Endodermal cell (in vitro differentiated cells): ENCODE measurements around the gene DUOX1. TPM values are rescaled to one million over a fixed set of nuclear protein-coding genes. Genes with fewer than 3 reads are reported as not detected.

Experiments
- DNase-seq: peaks from one replicate; pipeline ENCODE4 v3.0.0-alpha.2; 2017
- H3K27ac ChIP-seq: 2 replicates; pipeline ENCODE4 v1.5.1; 2013; ENCODE audit warnings: mild to moderate bottlenecking, low read depth, low read length, moderate library complexity
- H3K27me3 ChIP-seq: 2 replicates; pipeline ENCODE4 v1.6.1; 2013; ENCODE audit warnings: mild to moderate bottlenecking, low read length, moderate library complexity; ENCODE audit not compliant: insufficient read depth, control insufficient read depth, poor library complexity, severe bottlenecking
- H3K36me3 ChIP-seq: 2 replicates; pipeline ENCODE4 v1.7.0; 2013; ENCODE audit warnings: mild to moderate bottlenecking, low read length, moderate library complexity; ENCODE audit not compliant: control insufficient read depth, insufficient read depth
- H3K4me1 ChIP-seq: one replicate; pipeline ENCODE4 v1.7.0; 2013; ENCODE audit warnings: low read length; ENCODE audit not compliant: control insufficient read depth, insufficient read depth
- H3K4me3 ChIP-seq: 2 replicates; pipeline ENCODE4 v1.5.1; 2013; ENCODE audit warnings: mild to moderate bottlenecking, low read length, moderate library complexity
- H3K9ac ChIP-seq: 2 replicates; pipeline ENCODE4 v1.6.1; 2013; ENCODE audit warnings: mild to moderate bottlenecking, low read length, moderate library complexity; ENCODE audit not compliant: poor library complexity, severe bottlenecking; ENCODE audit errors: extremely low read depth
- H3K9me3 ChIP-seq: 2 replicates; pipeline ENCODE4 v1.6.1; 2013; ENCODE audit warnings: mild to moderate bottlenecking, low read length, moderate library complexity; ENCODE audit not compliant: control insufficient read depth
- H3K27ac Mint-ChIP-seq: 2 replicates; pipeline ENCODE4 v1.8.0; 2020; ENCODE audit warnings: mixed read lengths
- H3K27me3 Mint-ChIP-seq: 2 replicates; pipeline ENCODE4 v1.8.0; 2021; ENCODE audit warnings: mild to moderate bottlenecking, mixed read lengths; ENCODE audit not compliant: insufficient read depth
- H3K36me3 Mint-ChIP-seq: 2 replicates; pipeline ENCODE4 v1.8.0; 2020; ENCODE audit warnings: low read depth, mixed read lengths
- H3K4me1 Mint-ChIP-seq: 2 replicates; pipeline ENCODE4 v1.8.0; 2020; ENCODE audit warnings: mixed read lengths
- H3K4me3 Mint-ChIP-seq: 2 replicates; pipeline ENCODE4 v1.8.0; 2020; ENCODE audit warnings: mild to moderate bottlenecking, moderate library complexity, mixed read lengths
- H3K9me3 Mint-ChIP-seq: 2 replicates; pipeline ENCODE4 v1.8.0; 2020; ENCODE audit warnings: mild to moderate bottlenecking, mixed read lengths
- CTCF ChIP-seq: fragments of 200-600 bp; sonication (generic); conservative IDR thresholded peaks from 2 replicates; pipeline ENCODE4 v1.5.0; 2021; ENCODE audit warnings: antibody characterized with exemption, mild to moderate bottlenecking
- WGBS, 2 experiments: methylation state at CpG; one replicate each; pipeline versions ENCODE4 v1.1.5 to v1.1.7; 2013; ENCODE audit warnings: missing lambda C conversion rate in 2 of 2, mixed read lengths in 1 of 2; ENCODE audit not compliant: insufficient coverage in 1 of 2, insufficient read length in 1 of 2; 5-methylcytosine and 5-hydroxymethylcytosine counted together
- total RNA-seq, 2 donors: library from RNA; stranded (reverse); fragmentation: NEBNext Ultra II Directional in 1 of 2; extraction: Animal tissue kit (Norgen Biotek cat#: 25700) in 1 of 2; gene quantifications; 2 replicates in 1 of 2; 3 replicates in 1 of 2; pipeline ENCODE4 v1.2.1, GENCODE V29; 2021

The DUOX1 gene
- total RNA-seq, 2 donors from 2014 or later: 1.2 to 1.9 TPM

GRCh38 chr15:45149060-45149459, 19.3 kb downstream of the DUOX1 start:
- Mint-ChIP-seq H3K4me3 (no peak overlapping the region), H3K9me3 (no peaks in the 10 kb centered on the region), H3K4me1 (peaks cover 7% of the 10 kb centered on the region), H3K27me3 (peaks cover 30% of the 10 kb centered on the region), H3K27ac (no peak overlapping the region), H3K36me3 (peaks cover 3% of the 10 kb centered on the region)
- WGBS, 2 experiments: 76% methylated on average over 1 of the region's 1 CpG; no CpG with 5 or more reads in 1 of the 2 experiments
- TF ChIP-seq CTCF: no peak
- Histone ChIP-seq H3K27ac (no peak overlapping the region), H3K4me1 (peaks cover 2% of the 10 kb centered on the region), H3K27me3 (no peaks in the 10 kb centered on the region), H3K9ac (no peak overlapping the region), H3K4me3 (no peak overlapping the region), H3K36me3 (no peaks in the 10 kb centered on the region), H3K9me3 (no peaks in the 10 kb centered on the region)
- DNase-seq: no peak

GRCh38 chr15:45150481-45150880, 20.7 kb downstream of the DUOX1 start:
- H3K4me3 ChIP-seq: no peak overlapping the region
- H3K9me3 ChIP-seq: no peaks in the 10 kb centered on the region
- H3K4me1 ChIP-seq: peaks cover 2% of the 10 kb centered on the region
- Mint-ChIP-seq H3K27ac (no peak overlapping the region), H3K27me3 (peaks cover 18% of the 10 kb centered on the region), H3K9me3 (no peaks in the 10 kb centered on the region), H3K36me3 (peaks cover 3% of the 10 kb centered on the region), H3K4me3 (no peak overlapping the region), H3K4me1 (peaks cover 11% of the 10 kb centered on the region)
- no peaks in the 10 kb centered on the region for H3K27me3 ChIP-seq
- no peaks in the 10 kb centered on the region for H3K36me3 ChIP-seq
- no peak overlapping the region for H3K27ac ChIP-seq
- no peak for DNase-seq
- 88 to 100% methylated on average over 4 to 6 of the region's 6 CpGs for WGBS, 2 experiments
- H3K9ac ChIP-seq: no peak overlapping the region
- no peak for TF ChIP-seq CTCF

- Mint-ChIP-seq H3K27me3 (peaks cover 16% of the 10 kb centered on the region), H3K9me3 (no peaks in the 10 kb centered on the region), H3K36me3 (peaks cover 3% of the 10 kb centered on the region), H3K4me1 (peaks cover 11% of the 10 kb centered on the region), H3K27ac (no peak overlapping the region), H3K4me3 (no peak overlapping the region)
- no peak for DNase-seq
- H3K36me3 ChIP-seq: no peaks in the 10 kb centered on the region
- no peak overlapping the region for H3K9ac ChIP-seq
- no peaks in the 10 kb centered on the region for H3K9me3 ChIP-seq
- H3K4me3 ChIP-seq: no peak overlapping the region
- 92 to 100% methylated on average over 5 to 6 of the region's 6 CpGs for WGBS, 2 experiments
- no peak for TF ChIP-seq CTCF
- no peak overlapping the region for H3K27ac ChIP-seq
- H3K27me3 ChIP-seq: no peaks in the 10 kb centered on the region
- peaks cover 2% of the 10 kb centered on the region for H3K4me1 ChIP-seq
These were observed 21.2 kb downstream of the DUOX1 start for GRCh38 chr15:45150997-45151396.
